Measurements from ENCODE around the gene LDHAL6A. TPM values are rescaled to one million over a fixed set of nuclear protein-coding genes. Genes with fewer than 3 reads are reported as not detected.

The LDHAL6A gene
- total RNA-seq, 1 experiment from 2014 or later: not detected

GRCh38 chr11:18427240-18427639 lies 28.4 kb upstream of the LDHAL6A start:
- H2BK120ac ChIP-seq (ENCODE audit: low read depth, low read length, poor library complexity, severe bottlenecking): no peak overlapping the region
- H2BK15ac ChIP-seq (ENCODE audit: low read depth, low read length): no peak overlapping the region
- Mint-ChIP-seq H3K9me3 (no peaks in the 10 kb centered on the region), H3K36me3 (ENCODE audit: insufficient read depth in 1 of 3, low read depth in 3 of 3) (no peaks in the 10 kb centered on the region), H3K27me3 (ENCODE audit: low read depth) (no peaks in the 10 kb centered on the region), H3K4me3 (no peak overlapping the region), H3K27ac (no peak overlapping the region), H3K4me1 (no peaks in the 10 kb centered on the region)
- DNase-seq: no peak
- H3K79me2 ChIP-seq (ENCODE audit: insufficient read depth, low read length): no peaks in the 10 kb centered on the region
- no peak overlapping the region for H4K8ac ChIP-seq (replicated peaks; ENCODE audit: insufficient read length, low read depth, low read length)
- H3K27ac ChIP-seq (ENCODE audit: insufficient read length, low read depth, low read length): no peak overlapping the region
- H3T11ph ChIP-seq (ENCODE audit: low read length): no peak overlapping the region
- H4K91ac ChIP-seq (ENCODE audit: insufficient read length, low read depth, low read length): no peak overlapping the region
- H3K18ac ChIP-seq (ENCODE audit: insufficient read length, low read depth, low read length): no peak overlapping the region
- H2AFZ ChIP-seq (ENCODE audit: low read length): no peak overlapping the region
- H2BK20ac ChIP-seq (ENCODE audit: low read depth, low read length, poor library complexity, severe bottlenecking): no peak overlapping the region
- H2BK12ac ChIP-seq (ENCODE audit: insufficient read length, low read depth, low read length): no peak overlapping the region
- H3K9ac ChIP-seq (ENCODE audit: extremely low read depth, insufficient read length, low read length): no peak overlapping the region
- H3K56ac ChIP-seq (ENCODE audit: insufficient read length, low read depth, low read length): no peak overlapping the region
- H3K23ac ChIP-seq (ENCODE audit: insufficient read length, low read depth, low read length): no peak overlapping the region
- no peaks in the 10 kb centered on the region for H3K23me2 ChIP-seq (ENCODE audit: insufficient read length, low read depth, low read length, poor library complexity, severe bottlenecking)
- no peak overlapping the region for H3K14ac ChIP-seq (ENCODE audit: insufficient read depth, low read length)
- no peaks in the 10 kb centered on the region for H3K9me3 ChIP-seq (ENCODE audit: control insufficient read depth, low read depth, low read length)
- no peak overlapping the region for H2BK5ac ChIP-seq (ENCODE audit: insufficient read length, low read length)
- no peak overlapping the region for H4K5ac ChIP-seq (ENCODE audit: insufficient read length, low read depth, low read length)
- no peaks in the 10 kb centered on the region for H4K20me1 ChIP-seq (ENCODE audit: control insufficient read depth, insufficient read depth, insufficient read length)
- H3K79me1 ChIP-seq (ENCODE audit: insufficient read depth, low read depth, low read length, poor library complexity, severe bottlenecking): no peaks in the 10 kb centered on the region
- H3K4me2 ChIP-seq (ENCODE audit: insufficient read depth, insufficient read length, low read length): no peak overlapping the region
- WGBS (ENCODE audit: extremely low coverage, insufficient read length, low lambda C conversion rate): no CpG with 5 or more reads among the region's 4 CpGs
- H3K27me3 ChIP-seq (ENCODE audit: insufficient read depth, low read length): no peaks in the 10 kb centered on the region
- TF ChIP-seq, protein P1, sequence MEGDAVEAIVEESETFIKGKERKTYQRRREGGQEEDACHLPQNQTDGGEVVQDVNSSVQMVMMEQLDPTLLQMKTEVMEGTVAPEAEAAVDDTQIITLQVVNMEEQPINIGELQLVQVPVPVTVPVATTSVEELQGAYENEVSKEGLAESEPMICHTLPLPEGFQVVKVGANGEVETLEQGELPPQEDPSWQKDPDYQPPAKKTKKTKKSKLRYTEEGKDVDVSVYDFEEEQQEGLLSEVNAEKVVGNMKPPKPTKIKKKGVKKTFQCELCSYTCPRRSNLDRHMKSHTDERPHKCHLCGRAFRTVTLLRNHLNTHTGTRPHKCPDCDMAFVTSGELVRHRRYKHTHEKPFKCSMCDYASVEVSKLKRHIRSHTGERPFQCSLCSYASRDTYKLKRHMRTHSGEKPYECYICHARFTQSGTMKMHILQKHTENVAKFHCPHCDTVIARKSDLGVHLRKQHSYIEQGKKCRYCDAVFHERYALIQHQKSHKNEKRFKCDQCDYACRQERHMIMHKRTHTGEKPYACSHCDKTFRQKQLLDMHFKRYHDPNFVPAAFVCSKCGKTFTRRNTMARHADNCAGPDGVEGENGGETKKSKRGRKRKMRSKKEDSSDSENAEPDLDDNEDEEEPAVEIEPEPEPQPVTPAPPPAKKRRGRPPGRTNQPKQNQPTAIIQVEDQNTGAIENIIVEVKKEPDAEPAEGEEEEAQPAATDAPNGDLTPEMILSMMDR (conservative IDR thresholded peaks at IDR 0.05): no peak
- no peak overlapping the region for H2AK5ac ChIP-seq (ENCODE audit: insufficient read length, low read length)
- no peak overlapping the region for H3K4ac ChIP-seq (ENCODE audit: low read depth, low read length)
- H3K4me1 ChIP-seq (ENCODE audit: insufficient read depth, low read length): no peaks in the 10 kb centered on the region
